ENCODE results near the gene DIP2C. TPM values are rescaled to one million over a fixed set of nuclear protein-coding genes. Genes with fewer than 3 reads are reported as not detected.

DIP2C gene
- 1.4 TPM for polyA plus RNA-seq

- H3K27ac Mint-ChIP-seq, result no peak within 1 kb of the TSS
- H3K4me1 Mint-ChIP-seq, result peaks cover 0 to 3% (median 3%) of the 10 kb centered on the region in 3 donors
- H3K27me3 Mint-ChIP-seq, result peaks cover 44% of the 10 kb centered on the region
- H3K9me3 Mint-ChIP-seq, result no peaks in the 10 kb centered on the region
- H3K36me3 Mint-ChIP-seq, result no peaks in the 10 kb centered on the region
- peak within 1 kb of the TSS in 3 of 4 donors; percentile 6 to 74 (median 25) for H3K4me3 Mint-ChIP-seq
Observed at GRCh38 chr10:689452-690371, at the start of gene DIP2C. TSS of gene DIP2C (minus strand) at chr10:689668. CDS start at chr10:689578, 90 bp downstream.

DNA sequence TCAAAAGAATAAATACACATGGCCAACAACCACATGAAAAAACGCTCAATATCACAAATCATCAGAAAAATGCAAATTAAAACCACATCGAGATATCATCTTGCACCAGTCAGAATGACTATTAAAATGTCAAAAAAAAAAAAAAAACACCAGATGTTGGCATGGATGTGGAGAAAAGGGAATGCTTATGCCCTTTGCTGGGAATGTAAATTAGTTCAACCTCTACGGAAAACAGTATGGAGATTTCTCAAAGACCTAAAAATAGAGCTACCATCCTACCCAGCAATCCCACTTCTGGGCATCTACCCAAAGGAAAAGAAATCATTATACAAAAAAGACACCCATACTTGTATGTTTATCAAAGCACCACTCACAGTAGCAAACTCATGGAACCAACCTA lies 45.0 kb upstream of the DIP2C start:
- peaks cover 0 to 2% (median 0%) of the 10 kb centered on the region in 3 donors for H3K4me1 Mint-ChIP-seq
- H3K27ac Mint-ChIP-seq, result no peak overlapping the region
- peaks cover 3% of the 10 kb centered on the region for H3K27me3 Mint-ChIP-seq
- peaks cover 0 to 6% (median 4%) of the 10 kb centered on the region in 3 donors for H3K9me3 Mint-ChIP-seq
- no peak overlapping the region for H3K4me3 Mint-ChIP-seq
- peaks cover 3% of the 10 kb centered on the region for H3K36me3 Mint-ChIP-seq

DNA sequence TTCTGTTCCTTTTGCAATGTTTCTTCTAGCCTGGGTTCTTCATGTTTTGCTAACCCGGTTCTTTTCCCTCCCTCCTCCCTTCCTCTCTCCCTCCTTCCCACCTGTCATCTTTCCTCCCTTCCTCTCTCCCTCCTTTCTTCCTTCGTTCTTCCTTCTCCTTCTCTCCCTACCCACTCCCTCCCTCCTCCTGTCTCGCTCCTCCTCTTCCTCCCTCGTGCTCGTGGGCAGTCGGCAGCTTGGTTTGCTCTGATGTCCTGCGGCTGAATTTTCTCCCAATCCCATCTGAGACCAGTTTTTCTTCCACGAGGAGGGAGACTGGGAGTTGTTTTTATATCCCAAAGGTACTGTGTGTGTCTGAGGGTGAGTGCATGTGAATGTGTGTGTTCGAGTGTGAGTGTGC lies 43.6 kb upstream of the DIP2C start:
- Mint-ChIP-seq H3K4me1 (peaks cover 0 to 2% (median 0%) of the 10 kb centered on the region in 3 donors), H3K9me3 (peaks cover 0 to 6% (median 4%) of the 10 kb centered on the region in 3 donors), H3K4me3 (no peak overlapping the region), H3K36me3 (peaks cover 3% of the 10 kb centered on the region), H3K27me3 (peaks cover 3% of the 10 kb centered on the region), H3K27ac (no peak overlapping the region)

- H3K9me3 Mint-ChIP-seq, result peaks cover 0 to 6% (median 0%) of the 10 kb centered on the region in 3 donors
- no peak overlapping the region for H3K27ac Mint-ChIP-seq
- H3K4me3 Mint-ChIP-seq, result peak overlapping the region in 1 of 4 donors; percentile 27
- peaks cover 4% of the 10 kb centered on the region for H3K36me3 Mint-ChIP-seq
- peaks cover 0 to 2% (median 0%) of the 10 kb centered on the region in 3 donors for H3K4me1 Mint-ChIP-seq
- H3K27me3 Mint-ChIP-seq, result peaks cover 3% of the 10 kb centered on the region
Observed at GRCh38 chr10:729213-729612, 39.7 kb upstream of the DIP2C start.

DNA sequence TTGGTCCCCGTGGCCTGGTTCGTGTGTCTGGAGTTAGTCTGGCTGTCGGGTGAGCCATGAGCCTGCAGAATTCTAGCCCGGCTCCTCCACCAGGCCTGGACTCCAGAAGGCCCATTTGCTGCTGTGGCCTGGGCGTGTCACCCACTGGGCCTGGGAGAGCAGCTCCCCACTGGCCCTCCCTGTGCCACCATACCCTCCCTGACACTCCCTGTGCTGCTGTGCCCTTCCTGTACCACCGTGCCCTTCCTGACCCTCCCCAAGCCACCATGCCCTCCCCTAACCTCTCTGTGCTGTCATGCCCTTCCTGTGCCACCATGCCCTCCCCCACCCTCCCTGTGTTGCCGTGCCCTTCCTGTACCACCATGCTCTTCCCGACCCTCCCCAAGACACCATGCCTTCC lies 39.1 kb upstream of the DIP2C start:
- Mint-ChIP-seq H3K36me3 (peaks cover 4% of the 10 kb centered on the region), H3K27me3 (peaks cover 3% of the 10 kb centered on the region), H3K9me3 (peaks cover 0 to 6% (median 0%) of the 10 kb centered on the region in 3 donors), H3K27ac (no peak overlapping the region), H3K4me3 (no peak overlapping the region), H3K4me1 (peaks cover 0 to 2% (median 0%) of the 10 kb centered on the region in 3 donors)

GRCh38 chr10:727162-727790 lies 37.8 kb upstream of the DIP2C start:
- peak overlapping the region in 1 of 4 donors; percentile 12 for H3K4me3 Mint-ChIP-seq
- H3K4me1 Mint-ChIP-seq, result peaks cover 0 to 2% (median 0%) of the 10 kb centered on the region in 3 donors
- peaks cover 1% of the 10 kb centered on the region for H3K36me3 Mint-ChIP-seq
- no peak overlapping the region for H3K27ac Mint-ChIP-seq
- H3K9me3 Mint-ChIP-seq, result peaks cover 0 to 4% (median 0%) of the 10 kb centered on the region in 3 donors
- peaks cover 2% of the 10 kb centered on the region for H3K27me3 Mint-ChIP-seq

GRCh38 chr10:725786-726185 lies 36.3 kb upstream of the DIP2C start:
- Mint-ChIP-seq H3K36me3 (peaks cover 1% of the 10 kb centered on the region), H3K27ac (no peak overlapping the region), H3K9me3 (peaks cover 0 to under 1% (median 0%) of the 10 kb centered on the region in 3 donors), H3K27me3 (peaks cover 2% of the 10 kb centered on the region), H3K4me1 (peaks cover 0 to 2% (median 0%) of the 10 kb centered on the region in 3 donors), H3K4me3 (no peak overlapping the region)

- H3K36me3 Mint-ChIP-seq, result peaks cover 1% of the 10 kb centered on the region
- no peak overlapping the region for H3K4me3 Mint-ChIP-seq
- peaks cover 0 to 2% (median 1%) of the 10 kb centered on the region in 3 donors for H3K4me1 Mint-ChIP-seq
- no peak overlapping the region for H3K27ac Mint-ChIP-seq
- peaks cover 5% of the 10 kb centered on the region for H3K27me3 Mint-ChIP-seq
- H3K9me3 Mint-ChIP-seq, result peaks cover 0 to 3% (median 0%) of the 10 kb centered on the region in 3 donors
Observed at GRCh38 chr10:725302-725701, 35.8 kb upstream of the DIP2C start.

GRCh38 chr10:723973-724372 lies 34.5 kb upstream of the DIP2C start:
- Mint-ChIP-seq H3K4me1 (peaks cover 0 to 2% (median 1%) of the 10 kb centered on the region in 3 donors), H3K4me3 (no peak overlapping the region), H3K27me3 (peaks cover 7% of the 10 kb centered on the region), H3K27ac (no peak overlapping the region), H3K36me3 (peaks cover 1% of the 10 kb centered on the region), H3K9me3 (peaks cover 0 to 3% (median 0%) of the 10 kb centered on the region in 3 donors)

- peaks cover 0 to 3% (median 0%) of the 10 kb centered on the region in 3 donors for H3K9me3 Mint-ChIP-seq
- no peak overlapping the region for H3K4me3 Mint-ChIP-seq
- peaks cover 7% of the 10 kb centered on the region for H3K27me3 Mint-ChIP-seq
- H3K4me1 Mint-ChIP-seq, result peaks cover 0 to 2% (median 1%) of the 10 kb centered on the region in 3 donors
- no peak overlapping the region for H3K27ac Mint-ChIP-seq
- H3K36me3 Mint-ChIP-seq, result peaks cover 1% of the 10 kb centered on the region
Observed at GRCh38 chr10:722281-723060, 33.0 kb upstream of the DIP2C start.

- Mint-ChIP-seq H3K36me3 (no peaks in the 10 kb centered on the region), H3K27me3 (peaks cover 11% of the 10 kb centered on the region)
Observed at GRCh38 chr10:718143-718700, 28.8 kb upstream of the DIP2C start.

GRCh38 chr10:717458-717857 lies 28.0 kb upstream of the DIP2C start:
- H3K4me3 Mint-ChIP-seq, result no peak overlapping the region
- no peak overlapping the region for H3K27ac Mint-ChIP-seq
- H3K4me1 Mint-ChIP-seq, result peaks cover 0 to 1% (median 0%) of the 10 kb centered on the region in 3 donors
- H3K36me3 Mint-ChIP-seq, result no peaks in the 10 kb centered on the region
- peaks cover 6 to 16% (median 6%) of the 10 kb centered on the region in 3 donors for H3K9me3 Mint-ChIP-seq
- H3K27me3 Mint-ChIP-seq, result peaks cover 11% of the 10 kb centered on the region

More at GRCh38 chr10:718143-718700, 28.8 kb upstream of the DIP2C start:
- Mint-ChIP-seq H3K4me1 (peaks cover 0 to 1% (median 0%) of the 10 kb centered on the region in 3 donors), H3K27ac (no peak overlapping the region), H3K4me3 (no peak overlapping the region), H3K9me3 (peaks cover 3 to 16% (median 6%) of the 10 kb centered on the region in 3 donors)

DNA sequence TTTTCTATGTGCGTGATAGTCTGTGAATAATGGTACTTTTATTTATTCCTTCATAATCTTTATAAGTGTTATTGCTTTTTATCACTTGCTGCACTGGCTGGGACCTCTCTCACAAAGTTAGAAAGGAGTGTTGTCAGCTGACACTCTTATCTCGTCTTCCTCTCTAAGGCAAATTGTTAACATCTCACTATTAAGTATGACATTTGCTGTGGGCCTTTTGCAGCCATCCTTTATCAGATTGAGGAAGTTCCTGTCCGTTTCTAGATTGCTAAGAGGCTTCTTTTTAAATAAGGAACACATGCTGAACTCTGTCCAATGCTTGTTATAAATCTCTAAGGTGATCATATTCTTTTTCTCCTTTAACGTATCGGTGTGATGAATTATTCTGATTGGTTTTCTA lies 27.4 kb upstream of the DIP2C start:
- Mint-ChIP-seq H3K4me3 (no peak overlapping the region), H3K9me3 (peaks cover 6 to 16% (median 9%) of the 10 kb centered on the region in 3 donors), H3K27me3 (peaks cover 11% of the 10 kb centered on the region), H3K27ac (no peak overlapping the region), H3K36me3 (no peaks in the 10 kb centered on the region), H3K4me1 (peaks cover 0 to 1% (median 0%) of the 10 kb centered on the region in 3 donors)

GRCh38 chr10:714214-714613 lies 24.7 kb upstream of the DIP2C start:
- Mint-ChIP-seq H3K9me3 (peaks cover 6 to 16% (median 6%) of the 10 kb centered on the region in 3 donors), H3K36me3 (no peaks in the 10 kb centered on the region), H3K27me3 (peaks cover 4% of the 10 kb centered on the region)

More at GRCh38 chr10:714214-714613, 24.7 kb upstream of the DIP2C start:
- Mint-ChIP-seq H3K27ac (no peak overlapping the region), H3K4me1 (no peaks in the 10 kb centered on the region), H3K4me3 (peak overlapping the region in 1 of 4 donors; percentile 53)

Measured in IgD-negative memory B cell (primary cell).